Measurements from ENCODE around the gene DHRSX. TPM values are rescaled to one million over a fixed set of nuclear protein-coding genes. Genes with fewer than 3 reads are reported as not detected.

The DHRSX gene
- total and polyA plus RNA-seq, 10 of the 15 experiments (the other 5 are each of a cell fraction or from before 2014, with no cell fraction given) = 1.7 to 39.5 (median 16.5) TPM

DNA sequence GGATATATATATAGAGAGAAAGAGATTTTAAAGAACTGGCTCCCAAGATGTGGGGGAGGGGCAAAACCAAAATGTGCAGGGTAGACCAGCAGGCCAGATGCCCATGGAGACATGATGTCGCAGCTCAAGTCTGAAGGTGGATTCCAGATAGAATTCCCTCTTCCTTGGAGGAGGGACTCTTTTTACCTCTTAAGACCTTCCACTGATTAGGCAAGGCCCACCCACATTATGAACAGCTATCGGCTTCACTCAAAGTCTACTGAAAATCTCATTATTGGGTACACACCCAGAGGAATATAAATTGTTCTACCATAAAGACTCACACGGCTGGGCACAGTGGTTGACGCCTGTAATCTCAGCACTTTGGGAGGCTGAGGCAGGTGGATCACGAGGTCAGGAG, 59.3 kb downstream of the DHRSX start (continued):
- TF ChIP-seq ATF2 (IDR thresholded peaks at IDR 0.05; ENCODE audit: low read length) (no peak), MEF2B (IDR thresholded peaks at IDR 0.05; ENCODE audit: partially characterized antibody, poor library complexity, severe bottlenecking) (no peak), TBL1XR1 (IDR thresholded peaks at IDR 0.05; ENCODE audit: low read depth, low read length) (no peak), E2F4 (IDR thresholded peaks at IDR 0.05; ENCODE audit: low read depth, low read length) (no peak)
- TF ChIP-seq, protein P1, sequence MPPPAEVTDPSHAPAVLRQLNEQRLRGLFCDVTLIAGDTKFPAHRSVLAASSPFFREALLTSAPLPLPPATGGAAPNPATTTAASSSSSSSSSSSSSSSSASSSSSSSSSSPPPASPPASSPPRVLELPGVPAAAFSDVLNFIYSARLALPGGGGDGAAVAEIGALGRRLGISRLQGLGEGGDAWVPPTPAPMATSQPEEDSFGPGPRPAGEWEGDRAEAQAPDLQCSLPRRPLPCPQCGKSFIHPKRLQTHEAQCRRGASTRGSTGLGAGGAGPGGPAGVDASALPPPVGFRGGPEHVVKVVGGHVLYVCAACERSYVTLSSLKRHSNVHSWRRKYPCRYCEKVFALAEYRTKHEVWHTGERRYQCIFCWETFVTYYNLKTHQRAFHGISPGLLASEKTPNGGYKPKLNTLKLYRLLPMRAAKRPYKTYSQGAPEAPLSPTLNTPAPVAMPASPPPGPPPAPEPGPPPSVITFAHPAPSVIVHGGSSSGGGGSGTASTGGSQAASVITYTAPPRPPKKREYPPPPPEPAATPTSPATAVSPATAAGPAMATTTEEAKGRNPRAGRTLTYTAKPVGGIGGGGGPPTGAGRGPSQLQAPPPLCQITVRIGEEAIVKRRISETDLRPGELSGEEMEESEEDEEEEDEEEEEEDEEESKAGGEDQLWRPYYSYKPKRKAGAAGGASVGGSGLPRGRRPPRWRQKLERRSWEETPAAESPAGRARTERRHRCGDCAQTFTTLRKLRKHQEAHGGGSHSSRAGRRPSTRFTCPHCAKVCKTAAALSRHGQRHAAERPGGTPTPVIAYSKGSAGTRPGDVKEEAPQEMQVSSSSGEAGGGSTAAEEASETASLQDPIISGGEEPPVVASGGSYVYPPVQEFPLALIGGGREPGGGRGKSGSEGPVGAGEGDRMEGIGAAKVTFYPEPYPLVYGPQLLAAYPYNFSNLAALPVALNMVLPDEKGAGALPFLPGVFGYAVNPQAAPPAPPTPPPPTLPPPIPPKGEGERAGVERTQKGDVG (CRISPR knock-in tag; IDR thresholded peaks at IDR 0.05) = no peak

- H3K36me3 ChIP-seq (ENCODE audit: control insufficient read depth in 2 of 2, insufficient read depth in 2 of 2, low read length in 1 of 2) = no peaks in the 10 kb centered on the region; a peak in 1 of 4 replicates
- intact Hi-C loops (cut with micrococcal nuclease; ENCODE audit: unreplicated experiment) (no loop called here), in situ Hi-C loops (cut with MboI) (no loop called here)
- no peaks in the 10 kb centered on the region for H3K27me3 ChIP-seq (replicated peaks in 1 of 2; ENCODE audit: control insufficient read depth in 2 of 2, insufficient read depth in 2 of 2, low read length in 1 of 2)
- DNase-seq (ENCODE audit: low read depth, low spot score) = no peak
- no peak for FAIRE-seq
- TF ChIP-seq BHLHE40 (IDR thresholded peaks at IDR 0.05; ENCODE audit: borderline replicate concordance in 1 of 2, low read depth in 2 of 2, low read length in 1 of 2) = no peak
- TF ChIP-seq PAX8 (IDR thresholded peaks at IDR 0.05) = no peak
- TF ChIP-seq, protein P2, sequence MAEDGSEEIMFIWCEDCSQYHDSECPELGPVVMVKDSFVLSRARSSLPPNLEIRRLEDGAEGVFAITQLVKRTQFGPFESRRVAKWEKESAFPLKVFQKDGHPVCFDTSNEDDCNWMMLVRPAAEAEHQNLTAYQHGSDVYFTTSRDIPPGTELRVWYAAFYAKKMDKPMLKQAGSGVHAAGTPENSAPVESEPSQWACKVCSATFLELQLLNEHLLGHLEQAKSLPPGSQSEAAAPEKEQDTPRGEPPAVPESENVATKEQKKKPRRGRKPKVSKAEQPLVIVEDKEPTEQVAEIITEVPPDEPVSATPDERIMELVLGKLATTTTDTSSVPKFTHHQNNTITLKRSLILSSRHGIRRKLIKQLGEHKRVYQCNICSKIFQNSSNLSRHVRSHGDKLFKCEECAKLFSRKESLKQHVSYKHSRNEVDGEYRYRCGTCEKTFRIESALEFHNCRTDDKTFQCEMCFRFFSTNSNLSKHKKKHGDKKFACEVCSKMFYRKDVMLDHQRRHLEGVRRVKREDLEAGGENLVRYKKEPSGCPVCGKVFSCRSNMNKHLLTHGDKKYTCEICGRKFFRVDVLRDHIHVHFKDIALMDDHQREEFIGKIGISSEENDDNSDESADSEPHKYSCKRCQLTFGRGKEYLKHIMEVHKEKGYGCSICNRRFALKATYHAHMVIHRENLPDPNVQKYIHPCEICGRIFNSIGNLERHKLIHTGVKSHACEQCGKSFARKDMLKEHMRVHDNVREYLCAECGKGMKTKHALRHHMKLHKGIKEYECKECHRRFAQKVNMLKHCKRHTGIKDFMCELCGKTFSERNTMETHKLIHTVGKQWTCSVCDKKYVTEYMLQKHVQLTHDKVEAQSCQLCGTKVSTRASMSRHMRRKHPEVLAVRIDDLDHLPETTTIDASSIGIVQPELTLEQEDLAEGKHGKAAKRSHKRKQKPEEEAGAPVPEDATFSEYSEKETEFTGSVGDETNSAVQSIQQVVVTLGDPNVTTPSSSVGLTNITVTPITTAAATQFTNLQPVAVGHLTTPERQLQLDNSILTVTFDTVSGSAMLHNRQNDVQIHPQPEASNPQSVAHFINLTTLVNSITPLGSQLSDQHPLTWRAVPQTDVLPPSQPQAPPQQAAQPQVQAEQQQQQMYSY (CRISPR knock-in tag; IDR thresholded peaks at IDR 0.05) = no peak
- no peak for TF ChIP-seq TARDBP (IDR thresholded peaks at IDR 0.05; ENCODE audit: borderline replicate concordance)
- TF ChIP-seq ZBTB33 (IDR thresholded peaks at IDR 0.05) = no peak
- RAD21 ChIA-PET (ENCODE audit: unreplicated experiment) = no interaction called here
- H3K9ac ChIP-seq (ENCODE audit: control insufficient read depth, insufficient read depth, low read length) = no peak overlapping the region
- WGBS (ENCODE audit: insufficient coverage, insufficient replicate concordance, low lambda C conversion rate, missing lambda C conversion rate) = 72% methylated on average over 8 of the region's 8 CpGs
- CTCF ChIA-PET = no interaction called here
- POLR2A ChIA-PET = no interaction called here
- no peaks in the 10 kb centered on the region; the same call in 2 of the 3 replicates for H3K9me3 ChIP-seq (replicated peaks; ENCODE audit: control insufficient read depth, insufficient read depth, low read length)
- H4K20me1 ChIP-seq (ENCODE audit: control insufficient read depth, insufficient read depth) = no peaks in the 10 kb centered on the region
- H3K79me2 ChIP-seq (ENCODE audit: control insufficient read depth, insufficient read depth, low read length) = no peaks in the 10 kb centered on the region
- H3K4me2 ChIP-seq (ENCODE audit: control insufficient read depth, insufficient read depth) = no peak overlapping the region
- no peak overlapping the region for H3K4me3 ChIP-seq
- SMC1A ChIA-PET (ENCODE audit: uncharacterized antibody, unreplicated experiment) = no interaction called here
- no peak overlapping the region for H2AFZ ChIP-seq (ENCODE audit: control insufficient read depth, low read depth, low read length)
- no peak for ATAC-seq
- H3K4me1 ChIP-seq (ENCODE audit: control insufficient read depth, insufficient read depth, low read length) = no peaks in the 10 kb centered on the region
- no peak overlapping the region for H3K27ac ChIP-seq (ENCODE audit: control insufficient read depth, insufficient read depth)
- no TSS peak for BruUV-seq (replicated peaks)
Measured at GRCh38 chrX:2439613-2440012, 61.2 kb downstream of the DHRSX start.
